PC-3 (cell line): ENCODE measurements around the gene JDP2. TPM values are rescaled to one million over a fixed set of nuclear protein-coding genes. Genes with fewer than 3 reads are reported as not detected.

Experiments used
- ATAC-seq: fragments of 200-7000 bp; cut with Tn5 transposase; 2 replicates; pipeline ENCODE4 v1.9.1; 2020; ENCODE audit warnings: mild to moderate bottlenecking, moderate library complexity
- BruUV-seq: library from RNA; stranded (reverse); fragments of 400-500 nt; replicated peaks from 2 replicates; lab custom pipeline; 2021; lab: Mats Ljungman, UMichigan
- CTCF ChIA-PET: fragments of 300-600 bp; sonication (Branson Sonifier 250); formaldehyde crosslinking; loops from one replicate; lab custom pipeline; 2022; ENCODE audit warnings: antibody characterized with exemption; lab: Charles Lee
- POLR2A ChIA-PET: fragments of 300-600 bp; sonication (Branson Sonifier 250); formaldehyde crosslinking; loops from one replicate; lab custom pipeline; 2022; ENCODE audit warnings: antibody characterized with exemption; ENCODE audit not compliant: unreplicated experiment; lab: Charles Lee
- DNase-seq: peaks from one replicate; pipeline ENCODE4 v3.0.0-alpha.2; 2015
- H2AFZ ChIP-seq: fragments of 300-600 bp; sonication (generic); 2 replicates; pipeline ENCODE4 v1.6.0; 2016; ENCODE audit warnings: antibody characterized with exemption, low read length
- H3F3A ChIP-seq: fragments of 300-600 bp; sonication (generic); one replicate; pipeline ENCODE4 v1.6.0; 2017; ENCODE audit warnings: antibody characterized with exemption, low read length, control low read depth, mild to moderate bottlenecking; ENCODE audit not compliant: unreplicated experiment
- H3K27ac ChIP-seq: fragments of 300-600 bp; sonication (generic); 2 replicates; pipeline ENCODE4 v1.5.1; 2016; ENCODE audit warnings: mild to moderate bottlenecking, low read length
- H3K27me3 ChIP-seq: fragments of 300-600 bp; sonication (generic); 2 replicates; pipeline ENCODE4 v1.6.1; 2016; ENCODE audit warnings: low read length, mixed read lengths
- H3K36me3 ChIP-seq: fragments of 300-600 bp; sonication (generic); 2 replicates; pipeline ENCODE4 v1.6.1; 2016; ENCODE audit warnings: low read depth, mixed run types, low read length, mixed read lengths
- H3K4me1 ChIP-seq: fragments of 300-600 bp; sonication (generic); 2 replicates; pipeline ENCODE4 v1.5.1; 2016; ENCODE audit warnings: low read length; ENCODE audit not compliant: insufficient read depth
- H3K4me2 ChIP-seq: fragments of 300-600 bp; sonication (generic); 2 replicates; pipeline ENCODE4 v1.6.0; 2016; ENCODE audit warnings: low read length
- H3K4me3 ChIP-seq: fragments of 300-600 bp; sonication (generic); 2 replicates; pipeline ENCODE4 v1.5.1; 2016; ENCODE audit warnings: mild to moderate bottlenecking, low read length, mixed read lengths
- H3K79me2 ChIP-seq: fragments of 300-600 bp; sonication (generic); 2 replicates; pipeline ENCODE4 v1.6.1; 2017; ENCODE audit warnings: low read length, mixed read lengths
- H3K9ac ChIP-seq: fragments of 300-600 bp; sonication (generic); 2 replicates; pipeline ENCODE4 v1.6.0; 2016; ENCODE audit warnings: mild to moderate bottlenecking, low read length
- H3K9me2 ChIP-seq: fragments of 300-600 bp; sonication (generic); replicated peaks from 2 replicates; pipeline ENCODE4 v1.6.1; 2016; ENCODE audit warnings: mixed run types, low read length, mixed read lengths
- H3K9me3 ChIP-seq: fragments of 300-600 bp; sonication (generic); 2 replicates; pipeline ENCODE4 v1.6.1; 2016; ENCODE audit warnings: low read length, mixed read lengths
- H4K20me1 ChIP-seq: fragments of 300-600 bp; sonication (generic); 2 replicates; pipeline ENCODE4 v1.6.1; 2016; ENCODE audit warnings: low read length, mixed read lengths
- CTCF ChIP-seq: fragments of 300-600 bp; sonication (generic); conservative IDR thresholded peaks from 2 replicates; pipeline ENCODE4 v1.5.1; 2017; ENCODE audit warnings: antibody characterized with exemption, low read depth, mild to moderate bottlenecking, low read length
- EZH2 ChIP-seq: fragments of 300-600 bp; sonication (generic); IDR thresholded peaks from one replicate; pipeline ENCODE4 v1.6.1; 2017; ENCODE audit warnings: antibody characterized with exemption, mild to moderate bottlenecking, low read length; ENCODE audit not compliant: unreplicated experiment
- EZH2phosphoT487 ChIP-seq: fragments of 300-600 bp; sonication (generic); IDR thresholded peaks from 2 replicates; pipeline ENCODE4 v1.6.1; 2018; ENCODE audit warnings: mild to moderate bottlenecking, antibody characterized with exemption, low read length, borderline replicate concordance
- intact Hi-C: fragments of 100-400 bp; cut with micrococcal nuclease; formaldehyde crosslinking; loops from 2 replicates; pipeline ENCODE4 v1.9.0; 2023
- total RNA-seq: library from RNA; depleted of rRNA; stranded (reverse); fragments of >200 nt; gene quantifications from 2 replicates; pipeline ENCODE4 v1.2.3, GENCODE V29; 2014

The JDP2 gene
- total RNA-seq, 1 experiment from 2014 or later: 5.8 TPM

DNA sequence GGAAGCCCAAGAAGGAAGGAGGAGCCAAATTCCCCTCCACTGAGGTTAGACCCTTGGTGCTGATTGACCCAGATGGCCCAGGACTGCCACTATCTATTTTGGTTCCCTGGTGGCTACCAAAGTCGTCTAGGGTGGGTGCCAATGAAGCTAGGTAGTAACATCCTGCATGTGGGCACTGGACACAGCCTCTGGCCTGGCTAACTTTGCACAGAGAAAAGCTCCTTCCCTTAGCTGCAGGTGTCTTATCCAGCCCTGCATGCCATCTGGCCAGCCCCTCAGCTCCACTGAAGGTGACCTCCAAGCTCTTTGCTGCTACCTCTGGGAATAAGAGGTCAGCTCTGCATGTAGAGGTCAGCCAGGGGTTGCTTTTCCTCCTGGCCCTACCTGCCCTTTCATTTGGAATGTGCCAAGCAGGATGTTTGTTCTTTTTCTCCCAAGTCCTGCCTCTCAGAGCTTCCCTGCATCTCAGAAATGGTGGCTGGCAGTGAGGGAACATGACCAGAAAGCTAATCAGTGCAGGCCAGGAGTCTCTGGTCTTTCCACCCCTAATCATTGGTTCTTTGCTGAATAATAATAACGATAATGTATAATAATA lies 34.0 kb downstream of the JDP2 start:
- POLR2A ChIA-PET: interaction anchor here (0.6 kb wide), 1 partner anchor 76 kb away, joined by 3 read pairs; no protein-coding TSS in a partner anchor
- no peaks in the 10 kb centered on the region for H3K36me3 ChIP-seq
- H4K20me1 ChIP-seq: no peaks in the 10 kb centered on the region
- no peaks in the 10 kb centered on the region for H3F3A ChIP-seq
- no peak for ATAC-seq
- CTCF ChIA-PET: no interaction called here
- no peaks in the 10 kb centered on the region for H3K27me3 ChIP-seq
- intact Hi-C loops: no loop called here
- H3K79me2 ChIP-seq: no peaks in the 10 kb centered on the region
- no TSS peak for BruUV-seq
- H3K4me2 ChIP-seq: no peak overlapping the region
- H3K9me3 ChIP-seq: no peaks in the 10 kb centered on the region
- no peak overlapping the region for H3K9ac ChIP-seq
- DNase-seq: no peak
- H3K9me2 ChIP-seq: no peaks in the 10 kb centered on the region
- H3K27ac ChIP-seq: no peak overlapping the region
- H2AFZ ChIP-seq: no peak overlapping the region
- H3K4me3 ChIP-seq: no peak overlapping the region
- TF ChIP-seq CTCF: no peak
- TF ChIP-seq EZH2phosphoT487: no peak
- TF ChIP-seq EZH2: no peak
- H3K4me1 ChIP-seq: no peaks in the 10 kb centered on the region

GRCh38 chr14:75464626-75465025 lies 36.8 kb downstream of the JDP2 start:
- no peaks in the 10 kb centered on the region for H3K9me2 ChIP-seq
- H3K9ac ChIP-seq: no peak overlapping the region
- no peaks in the 10 kb centered on the region for H3K36me3 ChIP-seq
- DNase-seq: no peak
- no peak for ATAC-seq
- no peaks in the 10 kb centered on the region for H4K20me1 ChIP-seq
- no peak overlapping the region for H3K27ac ChIP-seq
- intact Hi-C loops: no loop called here
- H3K4me2 ChIP-seq: no peak overlapping the region
- TF ChIP-seq CTCF: no peak
- TF ChIP-seq EZH2: no peak
- no peak for TF ChIP-seq EZH2phosphoT487
- BruUV-seq: no TSS peak
- ChIA-PET CTCF (no interaction called here), POLR2A (no interaction called here)
- no peaks in the 10 kb centered on the region for H3K27me3 ChIP-seq
- no peak overlapping the region for H3K4me3 ChIP-seq
- H3K9me3 ChIP-seq: no peaks in the 10 kb centered on the region
- H3K4me1 ChIP-seq: no peaks in the 10 kb centered on the region
- no peak overlapping the region for H2AFZ ChIP-seq
- H3F3A ChIP-seq: no peaks in the 10 kb centered on the region
- H3K79me2 ChIP-seq: no peaks in the 10 kb centered on the region

DNA sequence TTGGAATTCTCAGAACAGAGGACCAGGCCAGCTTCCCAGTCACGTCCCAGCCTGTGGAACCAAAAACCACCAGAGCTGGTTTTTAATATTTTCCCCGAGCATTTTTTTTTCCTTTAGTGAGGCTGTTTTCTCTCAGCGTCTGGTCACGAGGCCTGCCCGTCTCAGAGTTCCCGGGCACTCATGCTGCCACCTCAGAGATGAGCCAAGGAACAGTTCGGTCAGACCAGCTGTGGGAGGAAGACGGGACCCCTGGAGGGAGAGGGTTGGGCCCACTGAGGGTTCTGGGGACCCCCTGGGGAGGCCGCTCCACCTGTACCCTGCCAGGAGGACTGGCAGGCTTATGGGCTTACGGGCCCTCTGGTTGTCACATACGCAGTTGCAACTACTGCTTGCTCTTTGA lies 39.9 kb downstream of the JDP2 start:
- intact Hi-C loops: no loop called here
- TF ChIP-seq EZH2phosphoT487 (no peak), CTCF (no peak), EZH2 (no peak)
- ATAC-seq: no peak
- Histone ChIP-seq H3F3A (no peaks in the 10 kb centered on the region), H3K9me2 (no peaks in the 10 kb centered on the region), H3K4me3 (no peak overlapping the region), H3K36me3 (no peaks in the 10 kb centered on the region), H3K9me3 (no peaks in the 10 kb centered on the region), H3K27ac (no peak overlapping the region), H3K9ac (no peak overlapping the region), H3K79me2 (no peaks in the 10 kb centered on the region), H3K27me3 (no peaks in the 10 kb centered on the region), H2AFZ (no peak overlapping the region), H4K20me1 (no peaks in the 10 kb centered on the region), H3K4me1 (peaks cover 3% of the 10 kb centered on the region; the same call in 1 of the 2 replicates), H3K4me2 (no peak overlapping the region)
- POLR2A ChIA-PET: no interaction called here
- no TSS peak for BruUV-seq
- DNase-seq: no peak
- CTCF ChIA-PET: no interaction called here
